ENCODE data around the gene FBXL19.

GRCh38 chr16:30967795-30968194 lies 44.4 kb downstream of the FBXL19 start:
- TF ChIP-seq PBX3 (IDR thresholded peaks at IDR 0.05) (no peak), CTCF (IDR thresholded peaks at IDR 0.05) (no peak), REST (IDR thresholded peaks at IDR 0.05) (no peak), POLR2A (IDR thresholded peaks at IDR 0.05; ENCODE audit: low read length) (no peak), SREBF2 (IDR thresholded peaks at IDR 0.05) (no peak)

Measured in A549 (cell line).